Hepatocyte (in vitro differentiated cells): ENCODE measurements around the gene ZFYVE9. TPM values are rescaled to one million over a fixed set of nuclear protein-coding genes. Genes with fewer than 3 reads are reported as not detected.

Source experiments
- DNase-seq: peaks from one replicate; pipeline ENCODE4 v3.0.0-alpha.2; 2016; ENCODE audit warnings: low spot score
- H2AFZ ChIP-seq: fragments of 200-600 bp; sonication (generic); 2 replicates; pipeline ENCODE4 v1.6.0; 2016; ENCODE audit warnings: antibody characterized with exemption, mild to moderate bottlenecking
- H3K27ac ChIP-seq: fragments of 200-600 bp; sonication (generic); 2 replicates; pipeline ENCODE4 v1.5.1; 2016; ENCODE audit warnings: mild to moderate bottlenecking
- H3K27me3 ChIP-seq: fragments of 200-600 bp; sonication (generic); 2 replicates; pipeline ENCODE4 v1.6.1; 2016
- H3K36me3 ChIP-seq: fragments of 200-600 bp; sonication (generic); replicated peaks from 2 replicates; pipeline ENCODE4 v1.5.1; 2016; ENCODE audit warnings: low read depth; ENCODE audit not compliant: insufficient read depth
- H3K4me1 ChIP-seq: fragments of 200-600 bp; sonication (generic); 2 replicates; pipeline ENCODE4 v1.5.1; 2016; ENCODE audit warnings: mild to moderate bottlenecking, moderate library complexity; ENCODE audit not compliant: insufficient read depth
- H3K4me2 ChIP-seq: fragments of 200-600 bp; sonication (generic); 2 replicates; pipeline ENCODE4 v1.6.0; 2016
- H3K4me3 ChIP-seq: fragments of 200-600 bp; sonication (generic); 2 replicates; pipeline ENCODE4 v1.5.1; 2016; ENCODE audit warnings: mild to moderate bottlenecking
- H3K79me2 ChIP-seq: fragments of 200-600 bp; sonication (generic); 2 replicates; pipeline ENCODE4 v1.6.0; 2017; ENCODE audit warnings: mild to moderate bottlenecking
- H3K9me2 ChIP-seq: fragments of 200-600 bp; sonication (generic); replicated peaks from 2 replicates; pipeline ENCODE4 v1.6.0; 2017; ENCODE audit warnings: mild to moderate bottlenecking; ENCODE audit not compliant: insufficient read depth
- H3K9me3 ChIP-seq: fragments of 200-600 bp; sonication (generic); 2 replicates; pipeline ENCODE4 v1.5.1; 2016; ENCODE audit warnings: low read depth, mild to moderate bottlenecking
- H4K20me1 ChIP-seq: fragments of 200-600 bp; sonication (generic); 2 replicates; pipeline ENCODE4 v1.6.0; 2016; ENCODE audit warnings: mild to moderate bottlenecking; ENCODE audit not compliant: insufficient read depth, poor library complexity, severe bottlenecking
- EZH2 ChIP-seq: fragments of 200-600 bp; sonication (generic); IDR thresholded peaks from 2 replicates; pipeline ENCODE4 v1.6.1; 2016; ENCODE audit warnings: antibody characterized with exemption, mild to moderate bottlenecking, borderline replicate concordance
- EZH2phosphoT487 ChIP-seq: fragments of 200-600 bp; sonication (generic); IDR thresholded peaks from one replicate; pipeline ENCODE4 v1.6.1; 2018; ENCODE audit warnings: antibody characterized with exemption, mild to moderate bottlenecking, low read depth, moderate library complexity; ENCODE audit not compliant: unreplicated experiment, severe bottlenecking
- WGBS: methylation state at CpG from one replicate; pipeline ENCODE4 v1.1.6; 2016; ENCODE audit warnings: low lambda C conversion rate; ENCODE audit errors: missing lambda C conversion rate; 5-methylcytosine and 5-hydroxymethylcytosine counted together
- polyA plus RNA-seq: library from polyadenylated mRNA; unstranded; fragments of >200 nt; fragmentation: Nextera tagmentation; extraction: Ambion mirVana; gene quantifications from 2 replicates; pipeline ENCODE4 v1.2.1, GENCODE V29; 2016
- total RNA-seq: library from RNA; depleted of rRNA; stranded (reverse); fragments of >200 nt; gene quantifications from 2 replicates; pipeline ENCODE4 v1.2.3, GENCODE V29; 2014
- TF ChIP-seq, protein P1 (sequence below): fragments of 200-600 bp; sonication (generic); IDR thresholded peaks from 2 replicates; pipeline ENCODE4 v1.5.1; 2016; ENCODE audit warnings: antibody characterized with exemption, mild to moderate bottlenecking; ENCODE audit not compliant: poor library complexity

ZFYVE9 gene
- total and polyA plus RNA-seq, 2 experiments from 2014 or later, result 4.6 to 29.0 TPM

DNA sequence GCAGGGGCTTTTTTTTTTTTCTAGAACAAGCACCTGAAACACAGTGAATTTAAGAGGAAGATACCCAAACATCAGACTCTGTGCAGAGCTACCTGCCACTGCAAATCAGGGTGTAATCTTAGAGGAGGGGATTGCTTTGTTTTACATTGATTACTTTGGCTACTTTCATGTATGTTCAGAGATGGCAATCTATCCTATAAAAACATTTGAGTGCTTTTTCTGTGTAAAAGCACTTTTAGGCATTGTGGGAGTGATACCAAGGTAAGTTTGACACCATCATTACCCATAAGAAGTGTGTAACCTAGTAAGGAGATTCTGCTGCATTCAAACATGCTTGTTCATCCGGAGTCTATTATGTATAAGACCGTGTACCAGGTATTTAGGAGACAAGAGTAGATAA lies 50.1 kb downstream of the ZFYVE9 start:
- Histone ChIP-seq H3K27me3 (no peaks in the 10 kb centered on the region), H3K4me2 (no peak overlapping the region), H3K27ac (no peak overlapping the region), H3K9me3 (no peaks in the 10 kb centered on the region), H3K4me3 (no peak overlapping the region), H4K20me1 (peaks cover 3% of the 10 kb centered on the region), H3K79me2 (peaks cover 38% of the 10 kb centered on the region), H3K36me3 (no peaks in the 10 kb centered on the region), H3K4me1 (peaks cover 7% of the 10 kb centered on the region), H3K9me2 (no peaks in the 10 kb centered on the region), H2AFZ (no peak overlapping the region)
- 34% methylated on average over 2 of the region's 2 CpGs for WGBS
- TF ChIP-seq EZH2phosphoT487 (no peak), EZH2 (no peak)
- TF ChIP-seq, protein P1, sequence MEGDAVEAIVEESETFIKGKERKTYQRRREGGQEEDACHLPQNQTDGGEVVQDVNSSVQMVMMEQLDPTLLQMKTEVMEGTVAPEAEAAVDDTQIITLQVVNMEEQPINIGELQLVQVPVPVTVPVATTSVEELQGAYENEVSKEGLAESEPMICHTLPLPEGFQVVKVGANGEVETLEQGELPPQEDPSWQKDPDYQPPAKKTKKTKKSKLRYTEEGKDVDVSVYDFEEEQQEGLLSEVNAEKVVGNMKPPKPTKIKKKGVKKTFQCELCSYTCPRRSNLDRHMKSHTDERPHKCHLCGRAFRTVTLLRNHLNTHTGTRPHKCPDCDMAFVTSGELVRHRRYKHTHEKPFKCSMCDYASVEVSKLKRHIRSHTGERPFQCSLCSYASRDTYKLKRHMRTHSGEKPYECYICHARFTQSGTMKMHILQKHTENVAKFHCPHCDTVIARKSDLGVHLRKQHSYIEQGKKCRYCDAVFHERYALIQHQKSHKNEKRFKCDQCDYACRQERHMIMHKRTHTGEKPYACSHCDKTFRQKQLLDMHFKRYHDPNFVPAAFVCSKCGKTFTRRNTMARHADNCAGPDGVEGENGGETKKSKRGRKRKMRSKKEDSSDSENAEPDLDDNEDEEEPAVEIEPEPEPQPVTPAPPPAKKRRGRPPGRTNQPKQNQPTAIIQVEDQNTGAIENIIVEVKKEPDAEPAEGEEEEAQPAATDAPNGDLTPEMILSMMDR, result no peak
- no peak for DNase-seq

DNA sequence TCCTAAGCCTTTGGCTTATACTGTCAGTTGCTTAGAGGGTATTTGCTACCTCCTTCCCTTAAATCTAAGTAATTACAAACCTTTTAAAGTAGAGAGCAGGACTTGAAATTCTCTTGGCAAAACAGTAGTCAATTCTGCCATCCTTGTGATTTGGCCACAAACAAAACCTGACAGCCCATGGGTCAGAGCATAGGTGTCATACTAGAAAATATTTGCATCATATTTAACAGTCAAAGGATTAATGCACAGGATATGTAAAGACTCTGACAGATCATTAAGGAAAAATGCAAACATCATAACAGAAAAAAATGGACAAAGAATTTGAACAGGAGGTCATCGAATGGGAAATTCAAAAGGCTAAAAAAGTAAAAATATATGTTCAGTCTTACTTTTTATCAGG lies 50.5 kb downstream of the ZFYVE9 start:
- Histone ChIP-seq H3K27me3 (no peaks in the 10 kb centered on the region), H2AFZ (no peak overlapping the region), H3K4me1 (peaks cover 7% of the 10 kb centered on the region), H3K9me2 (no peaks in the 10 kb centered on the region), H3K9me3 (no peaks in the 10 kb centered on the region), H3K4me3 (no peak overlapping the region), H3K27ac (no peak overlapping the region), H4K20me1 (peaks cover 3% of the 10 kb centered on the region), H3K36me3 (no peaks in the 10 kb centered on the region), H3K79me2 (peaks cover 38% of the 10 kb centered on the region), H3K4me2 (no peak overlapping the region)
- TF ChIP-seq EZH2phosphoT487 (no peak), EZH2 (no peak)
- TF ChIP-seq, protein P1, result no peak
- 97% methylated on average over 1 of the region's 1 CpG for WGBS
- DNase-seq, result no peak

DNA sequence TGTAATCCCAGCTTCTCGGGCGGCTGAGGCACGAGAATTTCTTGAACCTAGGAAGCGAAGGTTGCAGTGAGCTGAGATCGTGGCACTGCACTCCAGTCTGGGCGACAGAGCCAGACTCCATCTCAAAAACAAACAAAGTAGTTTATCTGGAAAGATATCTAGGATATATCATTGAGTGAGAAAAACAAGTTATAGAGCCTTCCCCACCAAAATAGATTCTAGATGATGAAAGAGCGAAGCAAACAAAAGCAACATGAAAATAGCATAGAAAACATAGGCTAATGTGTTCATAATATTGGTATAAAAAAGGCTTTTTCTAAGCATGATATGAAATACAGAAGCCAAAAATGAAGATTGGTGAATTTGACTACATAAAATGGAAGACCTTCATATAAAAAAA lies 52.1 kb downstream of the ZFYVE9 start:
- TF ChIP-seq EZH2 (no peak), EZH2phosphoT487 (no peak)
- TF ChIP-seq, protein P1, result no peak
- H4K20me1 ChIP-seq, result peaks cover 3% of the 10 kb centered on the region
- no peak overlapping the region for H3K4me3 ChIP-seq
- H3K36me3 ChIP-seq, result no peaks in the 10 kb centered on the region
- H3K4me2 ChIP-seq, result no peak overlapping the region
- DNase-seq, result no peak
- H3K9me2 ChIP-seq, result no peaks in the 10 kb centered on the region
- peaks cover 33% of the 10 kb centered on the region for H3K79me2 ChIP-seq
- H3K9me3 ChIP-seq, result no peaks in the 10 kb centered on the region
- H2AFZ ChIP-seq, result no peak overlapping the region
- WGBS, result 85% methylated on average over 7 of the region's 7 CpGs
- no peak overlapping the region for H3K27ac ChIP-seq
- peaks cover 7% of the 10 kb centered on the region for H3K4me1 ChIP-seq
- H3K27me3 ChIP-seq, result no peaks in the 10 kb centered on the region

DNA sequence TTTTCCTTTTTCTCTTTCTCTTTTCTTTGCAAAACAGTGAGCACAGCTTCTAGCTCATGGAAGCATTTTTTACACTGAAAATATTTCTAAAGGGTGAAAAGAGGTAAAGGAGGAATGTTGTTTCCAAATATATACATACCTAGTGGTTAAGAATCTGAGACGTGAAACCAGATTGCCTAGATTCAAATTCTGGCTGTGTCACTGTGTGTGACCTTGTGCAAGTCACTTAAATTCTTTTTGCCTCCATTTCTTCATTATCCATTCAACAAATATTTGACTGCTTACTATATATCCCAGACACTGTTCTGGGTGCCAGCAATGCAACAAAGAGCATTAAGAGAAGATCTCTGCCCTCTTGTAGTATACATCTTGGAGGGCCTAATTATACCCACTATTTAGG lies 53.3 kb downstream of the ZFYVE9 start:
- Histone ChIP-seq H3K9me2 (no peaks in the 10 kb centered on the region), H4K20me1 (peaks cover 2% of the 10 kb centered on the region), H3K79me2 (peaks cover 33% of the 10 kb centered on the region), H3K9me3 (peaks cover 2% of the 10 kb centered on the region), H3K4me1 (peaks cover 2% of the 10 kb centered on the region), H3K36me3 (no peaks in the 10 kb centered on the region), H3K27me3 (no peaks in the 10 kb centered on the region), H3K4me2 (no peak overlapping the region), H3K27ac (no peak overlapping the region), H2AFZ (no peak overlapping the region), H3K4me3 (no peak overlapping the region)
- DNase-seq, result no peak
- WGBS, result 80% methylated on average over 1 of the region's 1 CpG
- TF ChIP-seq EZH2 (no peak), EZH2phosphoT487 (no peak)
- TF ChIP-seq, protein P1, result no peak
